DMS53 (cell line): ENCODE data around the gene ZNF32.
A peak's percentile ranks its signal among the peaks of the same experiment; 100 is the strongest.

Experiments
- DNase-seq: peaks from one replicate; lab custom pipeline; 2025; lab: John Stamatoyannopoulos, UW

Gene ZNF32

GRCh38 chr10:43648398-43649184 is at the start of gene ZNF32:
Gene ZNF32, minus strand, starts transcription at chr10:43648881. Its CDS starts 2,748 bp downstream, at chr10:43646133.
- peak; percentile 93 for DNase-seq

- DNase-seq = no peak
These were observed 49.5 kb upstream of the ZNF32 start for GRCh38 chr10:43698156-43698555.

GRCh38 chr10:43696909-43697483 is 48.3 kb upstream of the ZNF32 start:
- DNase-seq = no peak

- no peak for DNase-seq
These were observed 47.0 kb upstream of the ZNF32 start for GRCh38 chr10:43695730-43696129.

GRCh38 chr10:43695321-43695720 is 46.6 kb upstream of the ZNF32 start:
- DNase-seq = no peak

- no peak for DNase-seq
These were observed 45.8 kb upstream of the ZNF32 start for GRCh38 chr10:43694526-43694925.

- no peak for DNase-seq
These were observed 44.9 kb upstream of the ZNF32 start for GRCh38 chr10:43693602-43694001.

- no peak for DNase-seq
These were observed 43.6 kb upstream of the ZNF32 start for GRCh38 chr10:43692051-43692825.

GRCh38 chr10:43691485-43691884 is 42.8 kb upstream of the ZNF32 start:
- no peak for DNase-seq

GRCh38 chr10:43689955-43690771 is 41.5 kb upstream of the ZNF32 start:
- peak; percentile 77 for DNase-seq

GRCh38 chr10:43689618-43689954 is 40.9 kb upstream of the ZNF32 start:
- DNase-seq = peak; percentile 67

- DNase-seq = no peak
These were observed 40.4 kb upstream of the ZNF32 start for GRCh38 chr10:43689007-43689491.

- peak; percentile 15 for DNase-seq
These were observed 39.7 kb upstream of the ZNF32 start for GRCh38 chr10:43688348-43688892.

- DNase-seq = no peak
These were observed 38.7 kb upstream of the ZNF32 start for GRCh38 chr10:43687373-43687772.

GRCh38 chr10:43686414-43686813 is 37.7 kb upstream of the ZNF32 start:
- no peak for DNase-seq

- no peak for DNase-seq
These were observed 37.1 kb upstream of the ZNF32 start for GRCh38 chr10:43685744-43686143.

GRCh38 chr10:43684292-43684559 is 35.5 kb upstream of the ZNF32 start:
- DNase-seq = no peak

- DNase-seq = peak; percentile 33
These were observed 35.0 kb upstream of the ZNF32 start for GRCh38 chr10:43683451-43684291.

GRCh38 chr10:43682956-43683355 is 34.3 kb upstream of the ZNF32 start:
- DNase-seq = no peak

GRCh38 chr10:43681721-43682120 is 33.0 kb upstream of the ZNF32 start:
- DNase-seq = no peak

- no peak for DNase-seq
These were observed 32.5 kb upstream of the ZNF32 start for GRCh38 chr10:43681220-43681619.
